Measurements from ENCODE around the gene EID2.

The EID2 gene

GRCh38 chr19:39507715-39508364, 32.1 kb downstream of the EID2 start:
- Histone ChIP-seq H3K4me3 (ENCODE audit: low read depth, low read length) (peak overlapping the region; percentile 59), H3K36me3 (replicated peaks) (no peaks in the 10 kb centered on the region), H3K27me3 (replicated peaks) (no peaks in the 10 kb centered on the region), H3K27ac (no peak overlapping the region)
- TF ChIP-seq, protein P1, sequence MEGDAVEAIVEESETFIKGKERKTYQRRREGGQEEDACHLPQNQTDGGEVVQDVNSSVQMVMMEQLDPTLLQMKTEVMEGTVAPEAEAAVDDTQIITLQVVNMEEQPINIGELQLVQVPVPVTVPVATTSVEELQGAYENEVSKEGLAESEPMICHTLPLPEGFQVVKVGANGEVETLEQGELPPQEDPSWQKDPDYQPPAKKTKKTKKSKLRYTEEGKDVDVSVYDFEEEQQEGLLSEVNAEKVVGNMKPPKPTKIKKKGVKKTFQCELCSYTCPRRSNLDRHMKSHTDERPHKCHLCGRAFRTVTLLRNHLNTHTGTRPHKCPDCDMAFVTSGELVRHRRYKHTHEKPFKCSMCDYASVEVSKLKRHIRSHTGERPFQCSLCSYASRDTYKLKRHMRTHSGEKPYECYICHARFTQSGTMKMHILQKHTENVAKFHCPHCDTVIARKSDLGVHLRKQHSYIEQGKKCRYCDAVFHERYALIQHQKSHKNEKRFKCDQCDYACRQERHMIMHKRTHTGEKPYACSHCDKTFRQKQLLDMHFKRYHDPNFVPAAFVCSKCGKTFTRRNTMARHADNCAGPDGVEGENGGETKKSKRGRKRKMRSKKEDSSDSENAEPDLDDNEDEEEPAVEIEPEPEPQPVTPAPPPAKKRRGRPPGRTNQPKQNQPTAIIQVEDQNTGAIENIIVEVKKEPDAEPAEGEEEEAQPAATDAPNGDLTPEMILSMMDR (IDR thresholded peaks at IDR 0.05; ENCODE audit: low read depth, low read length, missing control alignments): no peak
- in situ Hi-C loops (cut with HindIII; ENCODE audit: low pct_ligation_motif_present, low sequenced_read_pairs): no loop called here
- DNase-seq: no peak

DNA sequence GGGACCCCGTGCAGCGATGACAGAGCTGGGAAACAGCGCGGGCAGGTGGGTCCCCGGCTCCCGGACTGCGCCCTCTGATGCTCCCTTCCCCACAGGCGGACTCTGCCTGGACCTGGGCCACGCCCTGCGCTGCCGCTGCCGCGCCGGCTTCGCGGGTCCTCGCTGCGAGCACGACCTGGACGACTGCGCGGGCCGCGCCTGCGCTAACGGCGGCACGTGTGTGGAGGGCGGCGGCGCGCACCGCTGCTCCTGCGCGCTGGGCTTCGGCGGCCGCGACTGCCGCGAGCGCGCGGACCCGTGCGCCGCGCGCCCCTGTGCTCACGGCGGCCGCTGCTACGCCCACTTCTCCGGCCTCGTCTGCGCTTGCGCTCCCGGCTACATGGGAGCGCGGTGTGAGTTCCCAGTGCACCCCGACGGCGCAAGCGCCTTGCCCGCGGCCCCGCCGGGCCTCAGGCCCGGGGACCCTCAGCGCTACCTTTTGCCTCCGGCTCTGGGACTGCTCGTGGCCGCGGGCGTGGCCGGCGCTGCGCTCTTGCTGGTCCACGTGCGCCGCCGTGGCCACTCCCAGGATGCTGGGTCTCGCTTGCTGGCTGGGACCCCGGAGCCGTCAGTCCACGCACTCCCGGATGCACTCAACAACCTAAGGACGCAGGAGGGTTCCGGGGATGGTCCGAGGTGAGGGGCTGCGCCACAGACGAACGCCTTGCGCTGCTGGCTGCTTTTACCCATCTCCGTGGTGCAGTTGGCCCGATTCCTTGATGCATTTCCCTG, 32.8 kb downstream of the EID2 start:
- Histone ChIP-seq H3K36me3 (replicated peaks) (no peaks in the 10 kb centered on the region), H3K4me3 (ENCODE audit: low read depth, low read length) (peak overlapping the region; percentile 59), H3K27me3 (replicated peaks) (no peaks in the 10 kb centered on the region), H3K27ac (no peak overlapping the region)
- DNase-seq: peak; percentile 41
- in situ Hi-C loops (cut with HindIII; ENCODE audit: low pct_ligation_motif_present, low sequenced_read_pairs): no loop called here
- TF ChIP-seq, protein P1 (IDR thresholded peaks at IDR 0.05; ENCODE audit: low read depth, low read length, missing control alignments): no peak

- H3K36me3 ChIP-seq (replicated peaks): no peaks in the 10 kb centered on the region
- no peak for DNase-seq
- TF ChIP-seq, protein P1 (IDR thresholded peaks at IDR 0.05; ENCODE audit: low read depth, low read length, missing control alignments): no peak
- H3K27me3 ChIP-seq (replicated peaks): no peaks in the 10 kb centered on the region
- H3K27ac ChIP-seq: no peak overlapping the region
- in situ Hi-C loops (cut with HindIII; ENCODE audit: low pct_ligation_motif_present, low sequenced_read_pairs): no loop called here
- peak overlapping the region; percentile 59 for H3K4me3 ChIP-seq (ENCODE audit: low read depth, low read length)
These were observed 33.4 kb downstream of the EID2 start for GRCh38 chr19:39506598-39506943.

DNA sequence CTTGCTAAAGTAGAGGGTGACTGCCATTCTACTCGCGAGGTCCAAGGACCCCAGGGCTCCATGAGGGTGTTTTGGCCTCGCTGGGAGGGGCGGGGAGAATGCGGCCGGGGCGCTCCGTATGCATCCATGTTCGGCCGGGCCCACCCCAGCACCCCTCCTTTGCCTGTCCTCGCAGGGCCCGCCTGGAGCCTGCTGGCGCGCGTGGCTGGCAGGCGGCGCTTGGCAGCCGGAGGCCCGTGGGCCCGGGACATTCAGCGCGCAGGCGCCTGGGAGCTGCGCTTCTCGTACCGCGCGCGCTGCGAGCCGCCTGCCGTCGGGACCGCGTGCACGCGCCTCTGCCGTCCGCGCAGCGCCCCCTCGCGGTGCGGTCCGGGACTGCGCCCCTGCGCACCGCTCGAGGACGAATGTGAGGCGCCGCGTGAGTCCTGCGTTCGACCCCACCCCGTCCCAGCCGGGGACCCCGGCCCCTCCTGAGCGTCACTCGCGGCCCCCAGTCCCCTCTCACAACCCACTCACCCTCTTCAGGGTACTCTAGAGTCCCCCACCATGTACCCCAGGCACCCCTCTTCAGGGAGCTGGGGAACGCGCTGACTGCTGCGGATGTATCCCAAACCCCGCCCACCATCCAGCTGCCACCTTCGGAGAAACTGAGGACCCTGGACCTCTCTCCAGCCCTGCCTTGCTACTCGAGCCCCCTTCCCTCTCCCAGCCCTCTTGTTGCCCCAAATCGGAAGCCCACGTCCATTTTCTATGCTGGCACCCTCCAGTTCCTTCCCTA, 37.1 kb downstream of the EID2 start:
- DNase-seq: no peak
- H3K27ac ChIP-seq: no peak overlapping the region
- H3K4me3 ChIP-seq (ENCODE audit: low read depth, low read length): no peak overlapping the region
- no peaks in the 10 kb centered on the region for H3K36me3 ChIP-seq (replicated peaks)
- peaks cover 15% of the 10 kb centered on the region for H3K27me3 ChIP-seq (replicated peaks)
- in situ Hi-C loops (cut with HindIII; ENCODE audit: low pct_ligation_motif_present, low sequenced_read_pairs): no loop called here
- TF ChIP-seq, protein P1 (IDR thresholded peaks at IDR 0.05; ENCODE audit: low read depth, low read length, missing control alignments): peak; percentile 51

DNA sequence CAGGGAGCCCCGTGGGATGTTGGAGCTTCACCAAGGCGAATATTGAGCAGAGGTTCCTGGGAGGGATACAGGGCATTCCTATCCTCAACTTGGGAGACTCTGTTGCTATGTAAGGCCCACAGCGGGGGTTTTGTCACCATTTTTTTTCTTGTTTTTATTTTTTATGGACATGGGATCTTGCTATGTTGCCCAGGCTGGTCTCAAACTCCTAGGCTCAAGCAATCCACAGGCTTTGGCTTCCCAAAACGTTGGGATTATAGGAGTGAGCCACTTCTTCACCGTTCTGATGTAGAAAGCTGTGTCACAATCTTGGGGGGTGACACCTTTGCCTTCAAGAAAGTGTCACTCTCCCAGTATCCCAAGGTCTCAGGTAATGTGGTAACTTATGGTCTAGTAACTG, 38.6 kb downstream of the EID2 start:
- Histone ChIP-seq H3K27me3 (replicated peaks) (peaks cover 15% of the 10 kb centered on the region), H3K36me3 (replicated peaks) (no peaks in the 10 kb centered on the region), H3K4me3 (ENCODE audit: low read depth, low read length) (no peak overlapping the region), H3K27ac (no peak overlapping the region)
- DNase-seq: no peak
- TF ChIP-seq, protein P1 (IDR thresholded peaks at IDR 0.05; ENCODE audit: low read depth, low read length, missing control alignments): no peak
- in situ Hi-C loops (cut with HindIII; ENCODE audit: low pct_ligation_motif_present, low sequenced_read_pairs): no loop called here
